ENCODE results near the gene ATF7. TPM values are rescaled to one million over a fixed set of nuclear protein-coding genes. Genes with fewer than 3 reads are reported as not detected.

ATF7 gene
- total RNA-seq, 1 experiment from 2014 or later: 44.3 TPM

- H3K4me3 ChIP-seq (ENCODE audit: low read depth, low read length, poor library complexity, severe bottlenecking): no peak overlapping the region
- peak; percentile 65 for DNase-seq (ENCODE audit: low spot score)
- no peaks in the 10 kb centered on the region for H3K9me3 ChIP-seq (ENCODE audit: low read depth, low read length, poor library complexity, severe bottlenecking)
- H3K27ac ChIP-seq (ENCODE audit: low read depth, low read length, poor library complexity, severe bottlenecking): no peak overlapping the region
- no peaks in the 10 kb centered on the region for H3K36me3 ChIP-seq (ENCODE audit: insufficient read depth, low read length, poor library complexity, severe bottlenecking)
- TF ChIP-seq CTCF (conservative IDR thresholded peaks at IDR 0.05; ENCODE audit: low read depth, low read length): no peak
- no peak for TF ChIP-seq EZH2 (IDR thresholded peaks at IDR 0.05; ENCODE audit: borderline replicate concordance, low read depth, low read length, poor library complexity, severe bottlenecking)
- BruUV-seq (replicated peaks): no TSS peak
- CTCF ChIA-PET: no interaction called here
- H3K4me1 ChIP-seq (ENCODE audit: insufficient read depth, low read length, poor library complexity, severe bottlenecking): peaks cover 5% of the 10 kb centered on the region
- POLR2A ChIA-PET (ENCODE audit: low non-redundant PET): no interaction called here
- no peaks in the 10 kb centered on the region for H3K27me3 ChIP-seq (replicated peaks; ENCODE audit: insufficient read depth, low read depth, low read length, poor library complexity)
- intact Hi-C loops (cut with micrococcal nuclease; ENCODE audit: unreplicated experiment): no loop called here
These were observed 64.6 kb downstream of the ATF7 start for GRCh38 chr12:53561590-53561953.

GRCh38 chr12:53560912-53561589 is 65.1 kb downstream of the ATF7 start:
- intact Hi-C loops (cut with micrococcal nuclease; ENCODE audit: unreplicated experiment): no loop called here
- no peak for DNase-seq (ENCODE audit: low spot score)
- TF ChIP-seq CTCF (conservative IDR thresholded peaks at IDR 0.05; ENCODE audit: low read depth, low read length) (no peak), EZH2 (IDR thresholded peaks at IDR 0.05; ENCODE audit: borderline replicate concordance, low read depth, low read length, poor library complexity, severe bottlenecking) (no peak)
- Histone ChIP-seq H3K4me1 (ENCODE audit: insufficient read depth, low read length, poor library complexity, severe bottlenecking) (peaks cover 5% of the 10 kb centered on the region), H3K27ac (ENCODE audit: low read depth, low read length, poor library complexity, severe bottlenecking) (no peak overlapping the region), H3K27me3 (replicated peaks; ENCODE audit: insufficient read depth, low read depth, low read length, poor library complexity) (no peaks in the 10 kb centered on the region), H3K4me3 (ENCODE audit: low read depth, low read length, poor library complexity, severe bottlenecking) (no peak overlapping the region), H3K9me3 (ENCODE audit: low read depth, low read length, poor library complexity, severe bottlenecking) (no peaks in the 10 kb centered on the region), H3K36me3 (ENCODE audit: insufficient read depth, low read length, poor library complexity, severe bottlenecking) (no peaks in the 10 kb centered on the region)
- no TSS peak for BruUV-seq (replicated peaks)
- CTCF ChIA-PET: no interaction called here
- POLR2A ChIA-PET (ENCODE audit: low non-redundant PET): no interaction called here

GRCh38 chr12:53560351-53560750 is 65.8 kb downstream of the ATF7 start:
- Histone ChIP-seq H3K4me3 (ENCODE audit: low read depth, low read length, poor library complexity, severe bottlenecking) (no peak overlapping the region), H3K27ac (ENCODE audit: low read depth, low read length, poor library complexity, severe bottlenecking) (peak overlapping the region; percentile 7), H3K27me3 (replicated peaks; ENCODE audit: insufficient read depth, low read depth, low read length, poor library complexity) (no peaks in the 10 kb centered on the region), H3K36me3 (ENCODE audit: insufficient read depth, low read length, poor library complexity, severe bottlenecking) (no peaks in the 10 kb centered on the region), H3K9me3 (ENCODE audit: low read depth, low read length, poor library complexity, severe bottlenecking) (no peaks in the 10 kb centered on the region), H3K4me1 (ENCODE audit: insufficient read depth, low read length, poor library complexity, severe bottlenecking) (peaks cover 5% of the 10 kb centered on the region)
- CTCF ChIA-PET: no interaction called here
- intact Hi-C loops (cut with micrococcal nuclease; ENCODE audit: unreplicated experiment): no loop called here
- DNase-seq (ENCODE audit: low spot score): no peak
- POLR2A ChIA-PET (ENCODE audit: low non-redundant PET): no interaction called here
- TF ChIP-seq CTCF (conservative IDR thresholded peaks at IDR 0.05; ENCODE audit: low read depth, low read length): no peak
- no peak for TF ChIP-seq EZH2 (IDR thresholded peaks at IDR 0.05; ENCODE audit: borderline replicate concordance, low read depth, low read length, poor library complexity, severe bottlenecking)
- no TSS peak for BruUV-seq (replicated peaks)
